A549 (cell line): Measurements from ENCODE around the gene PACS2. TPM values are rescaled to one million over a fixed set of nuclear protein-coding genes. Genes with fewer than 3 reads are reported as not detected.

Source experiments
- ATAC-seq, 2 experiments: fragments of 200-7000 bp in 1 of 2; fragments of >200 bp in 1 of 2; cut with Nextera tagmentation in 1 of 2; cut with Tn5 transposase in 1 of 2; 3 replicates each; pipeline versions ENCODE4 v1.8.0 to v1.9.1; 2018 to 2020; ENCODE audit warnings: mild to moderate bottlenecking in 1 of 2, moderate library complexity in 1 of 2
- CTCF ChIA-PET: fragments of 300-600 bp; sonication (Branson Sonifier 250); formaldehyde crosslinking; extraction: SDS; loops from one replicate; lab custom pipeline; 2021; ENCODE audit warnings: antibody characterized with exemption, inconsistent platforms; lab: Yijun Ruan, JAX
- POLR2A ChIA-PET: fragments of 350-600 bp; formaldehyde crosslinking; extraction: SDS; loops from one replicate; lab custom pipeline; 2021; ENCODE audit warnings: antibody characterized with exemption, inconsistent platforms; lab: Yijun Ruan, JAX
- DNase-seq, 2 experiments: peaks; one replicate each; pipeline versions ENCODE4 v3.0.0 to v3.0.0-alpha.2; 2011 to 2016; ENCODE audit warnings: low read depth in 1 of 2, low spot score in 1 of 2
- FAIRE-seq: peaks from 2 replicates; lab custom pipeline; 2011; peaks lifted over from hg19 to GRCh38; lab: Jason Lieb, UNC
- H3K27ac ChIP-seq, 2 experiments: fragments of >200 bp; sonication (Bioruptor Twin); formaldehyde crosslinking; 3 replicates each; pipeline ENCODE4 v1.5.1; 2016 to 2017
- H3K4me1 ChIP-seq: fragments of >200 bp; sonication (Bioruptor Twin); formaldehyde crosslinking; 3 replicates; pipeline ENCODE4 v1.6.1; 2016
- H3K4me2 ChIP-seq: fragments of >200 bp; sonication (Bioruptor Twin); formaldehyde crosslinking; 3 replicates; pipeline ENCODE4 v1.6.1; 2016
- H3K4me3 ChIP-seq: fragments of >200 bp; sonication (Bioruptor Twin); formaldehyde crosslinking; 3 replicates; pipeline ENCODE4 v1.5.1; 2016
- H3K9me3 ChIP-seq: fragments of >200 bp; sonication (Bioruptor Twin); formaldehyde crosslinking; 3 replicates; pipeline ENCODE4 v1.6.1; 2016
- BCL3 ChIP-seq: fragments of >200 bp; sonication (Bioruptor Twin); formaldehyde crosslinking; IDR thresholded peaks from 3 replicates; pipeline ENCODE4 v1.6.1; 2016
- CEBPB ChIP-seq, 2 experiments: fragments of >200 bp in 1 of 2; sonication (Bioruptor Twin) in 1 of 2; formaldehyde crosslinking in 1 of 2; IDR thresholded peaks; 2 replicates each; pipeline ENCODE4 v1.6.1; 2012 to 2016
- CTCF ChIP-seq: fragments of >200 bp; sonication (Bioruptor Twin); formaldehyde crosslinking; IDR thresholded peaks from 3 replicates; pipeline ENCODE4 v1.5.1; 2016
- EHF ChIP-seq: fragments of 250-450 bp; sonication (Bioruptor Pico); IDR thresholded peaks from 2 replicates; pipeline ENCODE4 v1.5.0; 2020; ENCODE audit warnings: mild to moderate bottlenecking
- EHMT2 ChIP-seq: fragments of 200-600 bp; sonication (generic); IDR thresholded peaks from 2 replicates; pipeline ENCODE4 v1.6.1; 2016; ENCODE audit warnings: antibody characterized with exemption, low read depth, mild to moderate bottlenecking, moderate library complexity
- FOSL2 ChIP-seq, 2 experiments: fragments of 450-650 bp in 1 of 2; fragments of >200 bp in 1 of 2; sonication (Bioruptor Twin) in 1 of 2; formaldehyde crosslinking; IDR thresholded peaks; 2 replicates each; pipeline versions ENCODE4 v1.5.0 to v1.6.1; 2016 to 2020; ENCODE audit warnings: mild to moderate bottlenecking in 1 of 2, moderate library complexity in 1 of 2
- HEYL ChIP-seq: fragments of 250-450 bp; sonication (Bioruptor Pico); IDR thresholded peaks from 2 replicates; pipeline ENCODE4 v1.8.0; 2021; ENCODE audit warnings: mild to moderate bottlenecking, moderate library complexity
- HOXB13 ChIP-seq: fragments of 250-450 bp; sonication (Bioruptor Pico); IDR thresholded peaks from 2 replicates; pipeline ENCODE4 v1.5.0; 2020; ENCODE audit warnings: low read depth, mild to moderate bottlenecking, moderate library complexity
- JUNB ChIP-seq: fragments of >200 bp; sonication (Bioruptor Twin); formaldehyde crosslinking; IDR thresholded peaks from 2 replicates; pipeline ENCODE4 v1.6.1; 2016
- KDM1A ChIP-seq: fragments of 200-600 bp; sonication (generic); IDR thresholded peaks from 2 replicates; pipeline ENCODE4 v1.6.1; 2016; ENCODE audit warnings: low read depth, mild to moderate bottlenecking
- KDM5A ChIP-seq: fragments of 200-600 bp; sonication (generic); IDR thresholded peaks from 2 replicates; pipeline ENCODE4 v1.6.1; 2016; ENCODE audit warnings: antibody characterized with exemption, mild to moderate bottlenecking
- MAZ ChIP-seq: fragments of 150-350 bp; IDR thresholded peaks from 2 replicates; pipeline ENCODE4 v1.6.1; 2014; ENCODE audit warnings: antibody characterized with exemption, low read depth, low read length, borderline replicate concordance
- MYC ChIP-seq: IDR thresholded peaks from 2 replicates; pipeline ENCODE4 v1.6.1; 2012; ENCODE audit warnings: mild to moderate bottlenecking, inconsistent platforms, low read length, improper control_type of control experiment, borderline replicate concordance
- POLR2A ChIP-seq: IDR thresholded peaks from 2 replicates; pipeline ENCODE4 v1.6.1; 2012; ENCODE audit warnings: mild to moderate bottlenecking, low read length
- POLR2AphosphoS2 ChIP-seq: conservative IDR thresholded peaks from 2 replicates; pipeline ENCODE4 v1.6.1; 2012; ENCODE audit warnings: low read length, improper control_type of control experiment, inconsistent platforms
- REST ChIP-seq: fragments of 200-600 bp; sonication (generic); IDR thresholded peaks from 2 replicates; pipeline ENCODE4 v1.6.1; 2016; ENCODE audit warnings: antibody characterized with exemption, mild to moderate bottlenecking, moderate library complexity
- RFX5 ChIP-seq: fragments of 450-650 bp; IDR thresholded peaks from 2 replicates; pipeline ENCODE4 v1.7.1; 2014; ENCODE audit warnings: antibody characterized with exemption, mild to moderate bottlenecking, moderate library complexity
- RNF2 ChIP-seq: fragments of 200-600 bp; sonication (generic); IDR thresholded peaks from 2 replicates; pipeline ENCODE4 v1.6.1; 2016; ENCODE audit warnings: low read depth, mild to moderate bottlenecking, antibody characterized with exemption, moderate library complexity, borderline replicate concordance
- ZSCAN20 ChIP-seq: fragments of 250-450 bp; sonication (Bioruptor Pico); IDR thresholded peaks from 2 replicates; pipeline ENCODE4 v1.8.0; 2022; ENCODE audit warnings: mild to moderate bottlenecking, moderate library complexity
- whole genome bisulfite sequencing: methylation state at CpG from one replicate; pipeline ENCODE4 v1.1.6; 2017; ENCODE audit errors: missing lambda C conversion rate; 5-methylcytosine and 5-hydroxymethylcytosine counted together
- polyA plus RNA-seq, 4 experiments: library from polyadenylated mRNA; depleted of rRNA in 3 of 4; stranded (reverse); fragments of >200 nt; fragmentation: RNase III in 1 of 4; extraction: RNeasy Plus Mini Kit Qiagen cat#74134 plus additional on column Dnase treatment in 1 of 4; gene quantifications; 2 replicates in 3 of 4; 3 replicates in 1 of 4; pipeline ENCODE4 v1.2.3, GENCODE V29; 2011 to 2017

The PACS2 gene
- polyA plus RNA-seq, 2 of the 4 experiments (the other 2 are of a cell fraction): 11.9 to 24.5 TPM

GRCh38 chr14:105328070-105328677 is 13.6 kb downstream of the PACS2 start:
- TF ChIP-seq BCL3 (no peak), EHF (CRISPR knock-in tag) (no peak), KDM1A (no peak), RFX5 (no peak), KDM5A (no peak), CTCF (no peak), FOSL2 (IDR thresholded peaks at IDR 0.05) (no peak), FOSL2 (CRISPR knock-in tag; IDR thresholded peaks at IDR 0.05) (no peak), POLR2A (no peak)
- CTCF ChIA-PET: interaction anchor here (0.5 to 1.5 kb wide), 3 partner anchors 13 to 47 kb away, joined by 3 to 5 read pairs (median 3); no protein-coding TSS in a partner anchor
- H3K4me1 ChIP-seq: no peaks in the 10 kb centered on the region
- H3K4me2 ChIP-seq: no peak overlapping the region
- H3K27ac ChIP-seq: no peak overlapping the region
- 78% methylated on average over 9 of the region's 12 CpGs for WGBS
- DNase-seq (no peak), FAIRE-seq (no peak), ATAC-seq (no peak)
- no peak overlapping the region for H3K4me3 ChIP-seq
- POLR2A ChIA-PET: no interaction called here
- H3K9me3 ChIP-seq: no peaks in the 10 kb centered on the region

GRCh38 chr14:105328678-105329390 is 14.3 kb downstream of the PACS2 start:
- ATAC-seq (no peak), DNase-seq (no peak), FAIRE-seq (no peak)
- no peak for TF ChIP-seq CEBPB (IDR thresholded peaks at IDR 0.05)
- H3K4me2 ChIP-seq: no peak overlapping the region
- CTCF ChIA-PET: interaction anchor here (0.5 to 1.5 kb wide), 4 partner anchors 12 to 48 kb away, joined by 3 to 5 read pairs (median 4); no protein-coding TSS in a partner anchor
- H3K27ac ChIP-seq: no peak overlapping the region
- H3K9me3 ChIP-seq: no peaks in the 10 kb centered on the region
- no peak overlapping the region for H3K4me3 ChIP-seq
- no peaks in the 10 kb centered on the region for H3K4me1 ChIP-seq
- 85% methylated on average over 15 of the region's 15 CpGs for WGBS
- POLR2A ChIA-PET: interaction anchor here (1.5 kb wide), 1 partner anchor 28 kb away, joined by 3 read pairs; the partner anchor contains the start of gene BRF1

GRCh38 chr14:105329411-105330150 is 15.0 kb downstream of the PACS2 start:
- H3K9me3 ChIP-seq: no peaks in the 10 kb centered on the region
- DNase-seq (no peak), FAIRE-seq (no peak), ATAC-seq (no peak)
- no peak overlapping the region for H3K4me2 ChIP-seq
- H3K4me1 ChIP-seq: no peaks in the 10 kb centered on the region
- POLR2A ChIA-PET: interaction anchor here (1.5 kb wide), 1 partner anchor 29 kb away, joined by 3 read pairs; the partner anchor contains the start of gene BRF1
- H3K4me3 ChIP-seq: no peak overlapping the region
- 92% methylated on average over 16 of the region's 17 CpGs for WGBS
- CTCF ChIA-PET: interaction anchor here (0.9 to 1.5 kb wide), 4 partner anchors 11 to 47 kb away, joined by 3 to 5 read pairs (median 3); no protein-coding TSS in a partner anchor
- no peak for TF ChIP-seq POLR2AphosphoS2
- no peak for TF ChIP-seq EHF (CRISPR knock-in tag)
- no peak for TF ChIP-seq MYC
- TF ChIP-seq HOXB13 (CRISPR knock-in tag): no peak
- TF ChIP-seq MAZ: no peak
- no peak for TF ChIP-seq RNF2
- TF ChIP-seq KDM5A: no peak
- TF ChIP-seq HEYL: no peak
- no peak for TF ChIP-seq REST
- no peak for TF ChIP-seq EHMT2
- no peak for TF ChIP-seq ZSCAN20 (CRISPR knock-in tag)
- TF ChIP-seq JUNB: no peak
- no peak overlapping the region for H3K27ac ChIP-seq
